ENCODE results near the gene C1QL3.

The C1QL3 gene

DNA sequence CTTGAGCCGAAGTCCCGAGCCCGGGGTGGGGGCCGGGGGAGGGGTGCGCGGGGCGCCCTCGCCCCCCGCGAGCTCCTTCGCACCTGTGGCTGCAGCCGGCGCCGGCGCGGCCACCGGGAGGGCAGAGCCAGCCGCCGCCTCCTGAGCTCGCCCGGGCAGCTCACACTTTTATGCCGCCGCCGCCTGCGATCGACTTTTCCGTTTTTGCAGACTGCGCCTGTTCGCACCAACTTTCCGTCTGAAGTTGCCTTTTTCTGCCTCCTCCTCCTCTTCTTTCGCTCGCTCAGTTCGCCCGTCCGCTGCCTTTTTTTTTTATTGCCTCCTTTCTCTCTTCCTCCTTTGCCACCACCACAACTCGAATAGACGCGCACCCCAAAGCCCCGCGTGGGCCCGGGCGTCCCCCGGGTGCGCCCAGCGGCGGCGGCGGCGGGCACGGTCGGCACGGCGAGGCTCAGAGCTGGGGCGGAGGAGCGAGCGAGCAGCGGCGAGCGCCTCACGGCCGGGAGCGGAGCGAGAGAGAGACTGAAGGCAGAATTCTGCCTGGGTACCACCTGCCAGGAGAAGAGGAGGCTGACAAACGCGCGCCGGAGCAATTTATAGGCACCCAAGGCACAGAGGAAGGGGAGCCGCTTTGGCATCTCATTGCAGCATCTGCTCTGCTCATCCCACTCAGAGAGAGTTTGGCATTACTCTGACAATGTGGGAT lies at the start of gene C1QL3:
C1QL3 (minus strand) TSS at position 569 of the 706 bp plus-strand sequence. CDS start 814 bp downstream, outside the sequence.
- intact Hi-C loops (cut with DNase I) = no loop called here
- DNase-seq = peak in 6 of 42 donors; percentile 4 to 33 (median 20)

DNA sequence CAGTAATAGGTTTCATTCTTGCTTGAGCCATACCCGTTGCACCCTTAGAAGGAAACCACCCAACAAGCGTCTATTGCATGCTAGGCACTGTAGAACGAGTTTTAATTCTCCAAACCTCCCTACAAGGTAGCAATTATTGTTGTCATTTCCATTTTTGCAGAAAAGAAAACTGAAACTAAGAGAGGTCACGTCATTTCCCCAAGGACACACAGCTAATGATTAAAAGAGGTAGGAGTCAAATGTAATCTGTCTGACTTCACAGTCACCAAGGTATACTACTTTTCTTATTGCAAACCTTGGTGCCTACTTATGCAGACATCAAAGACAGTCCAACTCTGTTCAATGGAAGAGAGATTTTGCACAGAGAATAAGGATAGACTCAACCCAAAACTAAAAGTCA lies 49.1 kb upstream of the C1QL3 start:
- intact Hi-C loops (cut with DNase I) = no loop called here
- DNase-seq = no peak

DNA sequence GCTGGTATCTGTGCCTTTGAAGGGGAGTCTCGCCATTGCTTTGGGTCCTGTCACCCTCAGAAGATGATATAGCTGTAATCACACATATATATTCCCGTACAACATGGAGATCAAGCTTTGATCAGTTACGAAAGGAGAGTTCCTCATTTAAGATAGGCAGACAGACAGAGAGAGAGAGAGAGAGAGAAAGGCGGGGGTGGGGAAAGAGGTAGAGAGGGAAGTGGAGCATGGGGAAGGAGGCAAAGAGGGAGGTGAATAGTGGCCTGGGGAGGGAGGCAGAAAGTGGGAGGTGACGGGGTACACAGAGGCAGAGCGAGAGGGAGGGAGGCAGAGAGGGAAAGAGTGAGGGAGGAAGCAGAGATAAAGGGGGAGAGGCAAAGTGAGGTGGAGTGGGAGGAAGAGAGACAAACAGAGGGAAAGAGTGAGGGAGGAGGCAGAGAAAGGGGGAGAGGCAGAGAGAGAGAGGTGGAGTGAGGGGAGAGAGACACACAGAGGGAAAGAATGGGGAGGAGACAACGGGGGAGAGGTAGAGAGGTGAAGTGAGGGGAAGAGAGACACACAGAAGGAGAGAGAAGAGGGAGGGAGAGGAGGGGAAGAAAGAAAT lies 44.6 kb upstream of the C1QL3 start:
- intact Hi-C loops (cut with DNase I) = no loop called here
- no peak for DNase-seq

DNA sequence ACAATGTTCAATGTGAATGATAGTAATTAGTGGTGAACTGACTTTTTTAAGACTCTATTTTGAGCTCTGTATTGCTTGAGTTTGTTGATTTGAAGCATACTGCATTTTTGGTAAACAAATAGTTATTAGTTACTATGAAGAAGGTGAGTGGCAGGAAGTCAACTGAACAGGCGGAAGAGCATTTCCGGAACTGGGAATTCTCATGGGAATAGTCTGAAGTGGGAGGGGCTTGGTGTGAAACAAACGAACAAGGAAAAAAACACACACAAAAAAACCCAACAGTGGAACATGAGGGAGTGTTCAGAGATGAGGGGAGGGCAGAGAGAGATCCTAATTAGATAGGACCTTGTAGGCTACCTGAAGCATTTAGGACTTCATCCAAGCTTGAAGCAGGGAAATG lies 43.9 kb upstream of the C1QL3 start:
- DNase-seq = no peak
- intact Hi-C loops (cut with DNase I) = no loop called here

DNA sequence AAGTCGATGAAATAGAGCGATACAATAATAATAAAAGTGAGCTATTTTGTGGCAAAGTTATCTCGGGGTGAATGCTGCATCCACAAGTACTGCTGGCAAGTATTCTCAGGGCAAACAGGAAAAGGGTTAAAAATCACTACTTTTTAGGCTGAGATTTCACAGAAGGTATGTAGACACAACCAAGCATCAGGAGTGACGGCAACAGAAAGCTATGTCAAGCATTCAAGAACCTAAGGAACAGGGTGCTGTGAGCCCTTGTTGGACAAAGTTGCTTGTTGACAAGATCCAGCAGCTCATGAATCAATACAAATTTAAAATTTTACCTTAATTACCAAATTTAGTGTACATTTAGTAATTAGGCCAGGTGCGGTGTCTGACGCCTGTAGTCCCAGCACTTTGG lies 41.2 kb upstream of the C1QL3 start:
- intact Hi-C loops (cut with DNase I) = no loop called here
- no peak for DNase-seq

DNA sequence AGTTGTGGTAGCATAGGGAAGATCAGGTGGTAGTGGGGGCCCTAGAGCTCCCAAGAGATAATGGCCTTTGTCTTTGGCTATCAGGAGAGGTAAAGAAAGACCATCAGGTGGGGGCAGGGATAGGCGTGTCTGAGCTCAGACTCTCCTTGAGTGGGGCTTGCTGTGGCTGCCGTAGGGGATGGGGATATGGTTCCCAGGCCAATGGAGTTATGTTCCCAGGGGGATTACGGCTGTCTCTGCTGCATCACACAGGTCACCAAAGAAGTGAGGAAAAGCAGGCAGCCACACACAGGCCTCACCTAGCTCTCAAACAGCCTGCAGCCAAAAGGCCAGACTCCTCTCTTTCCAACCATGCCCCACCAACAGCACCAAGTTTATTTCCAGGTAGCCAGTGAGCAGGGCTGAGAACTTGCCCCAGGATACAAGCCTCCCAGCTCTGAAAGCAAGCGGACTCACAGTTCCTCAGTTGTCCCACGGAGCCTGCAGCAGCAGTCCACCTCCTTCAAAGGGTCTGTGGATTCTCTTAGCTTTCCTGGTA lies 37.6 kb upstream of the C1QL3 start:
- DNase-seq = no peak
- intact Hi-C loops (cut with DNase I) = no loop called here

DNA sequence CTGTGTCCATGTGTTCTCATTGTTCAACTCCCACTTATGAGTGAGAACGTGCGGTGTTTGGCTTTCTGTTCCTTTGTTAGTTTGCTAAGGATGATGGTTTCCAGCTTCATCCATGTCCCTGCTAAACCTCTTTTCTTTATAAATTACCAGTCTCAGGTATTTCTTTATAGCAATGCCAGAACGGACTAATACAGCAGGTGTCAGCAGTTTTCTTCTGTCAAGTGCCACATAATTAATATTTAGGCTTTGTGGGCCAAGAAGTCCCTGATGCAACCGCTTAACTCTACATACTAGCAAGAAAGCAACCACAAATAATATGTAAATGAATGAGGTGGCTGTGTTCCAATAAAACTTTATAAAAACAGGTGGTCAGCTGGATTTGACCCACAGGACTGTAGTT lies 26.3 kb upstream of the C1QL3 start:
- DNase-seq = no peak
- intact Hi-C loops (cut with DNase I) = no loop called here

DNA sequence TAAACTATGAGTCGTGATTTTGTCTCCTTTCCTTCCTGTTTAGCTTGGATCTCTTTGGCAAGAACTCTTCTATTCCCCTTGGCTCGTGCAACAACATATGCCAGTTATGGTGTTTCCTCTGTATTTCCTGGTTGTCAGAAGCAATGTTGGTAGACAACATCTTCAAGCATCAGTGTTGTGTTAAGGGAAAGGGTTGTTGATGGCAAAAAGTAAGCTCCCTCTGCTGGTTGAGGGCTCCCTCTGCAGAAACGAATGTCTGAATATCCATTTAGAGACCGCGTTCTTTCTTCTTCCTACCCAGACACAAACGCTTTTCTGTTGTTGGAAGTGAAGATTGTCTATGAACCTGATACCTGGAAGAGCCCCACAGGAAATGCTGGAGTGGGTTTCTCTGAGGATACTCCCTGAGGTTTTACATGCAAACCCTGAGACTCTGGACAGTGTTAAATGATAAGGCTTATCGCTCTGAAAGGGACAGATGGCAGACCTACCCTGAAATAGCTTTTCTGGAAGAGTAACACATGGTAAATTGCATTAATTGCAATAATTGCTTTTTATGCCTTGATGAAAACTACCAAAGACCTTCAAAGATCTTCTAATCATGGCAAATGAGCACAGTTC lies 23.5 kb upstream of the C1QL3 start:
- peak in 2 of 42 donors; percentile 5 to 9 for DNase-seq
- intact Hi-C loops (cut with DNase I) = no loop called here

DNA sequence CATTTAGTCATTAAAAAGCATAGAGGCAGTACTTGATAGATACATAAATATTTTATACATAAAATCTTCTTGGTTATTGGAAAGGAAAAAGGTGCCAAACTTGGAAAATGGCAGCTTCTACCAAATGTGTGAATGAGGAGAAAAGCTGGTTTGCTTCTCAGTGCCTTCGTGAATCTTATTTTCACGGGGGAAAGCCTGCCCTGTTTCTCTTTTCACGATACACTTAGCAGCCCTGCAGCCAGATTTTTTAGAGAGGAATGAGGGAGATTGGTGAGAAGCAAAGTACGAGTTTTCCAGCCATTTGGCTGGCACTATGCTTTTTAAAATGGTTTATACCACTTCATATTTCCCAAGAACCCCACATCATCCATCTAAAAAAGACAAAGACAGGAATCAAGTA lies 22.9 kb upstream of the C1QL3 start:
- intact Hi-C loops (cut with DNase I) = no loop called here
- DNase-seq = no peak

DNA sequence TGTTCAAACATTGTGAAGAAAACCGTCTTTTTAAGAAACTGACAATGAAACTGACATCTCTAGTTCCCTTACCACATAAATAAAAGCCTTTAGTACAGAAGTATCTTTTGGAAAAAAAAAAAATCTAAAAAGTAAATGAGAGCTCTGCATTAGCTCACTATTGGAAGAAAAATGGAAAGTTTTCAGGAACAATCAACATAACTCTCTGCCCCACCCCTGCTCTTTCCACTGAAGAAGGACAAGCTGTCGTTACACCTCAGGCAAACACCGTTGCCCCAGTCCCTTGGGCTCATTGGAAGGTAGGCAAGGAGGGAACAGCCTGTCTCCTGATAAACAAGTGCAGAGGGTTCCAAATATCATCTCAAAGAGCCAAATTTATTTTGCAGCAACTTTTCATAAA lies 22.4 kb upstream of the C1QL3 start:
- no peak for DNase-seq
- intact Hi-C loops (cut with DNase I) = no loop called here

DNA sequence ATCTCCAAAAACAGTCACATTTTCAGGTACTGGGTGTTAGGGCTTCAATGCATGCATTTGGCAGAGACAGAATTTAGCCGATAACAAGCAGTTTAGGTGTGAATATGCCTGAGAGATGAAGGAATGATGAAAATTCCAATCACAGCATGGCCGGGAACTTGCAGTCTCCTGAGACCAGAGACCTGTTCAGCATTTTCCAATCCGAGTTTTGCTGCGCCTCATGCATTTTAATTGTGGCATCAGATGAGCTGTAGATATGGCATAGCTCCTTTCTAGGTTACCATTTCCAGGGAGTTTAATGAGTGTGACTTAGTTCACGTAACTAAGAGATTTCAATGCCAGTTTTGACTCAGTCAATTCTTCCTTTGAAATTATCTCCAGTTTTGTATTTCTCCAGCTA lies 14.5 kb upstream of the C1QL3 start:
- DNase-seq = no peak
- intact Hi-C loops (cut with DNase I) = no loop called here

DNA sequence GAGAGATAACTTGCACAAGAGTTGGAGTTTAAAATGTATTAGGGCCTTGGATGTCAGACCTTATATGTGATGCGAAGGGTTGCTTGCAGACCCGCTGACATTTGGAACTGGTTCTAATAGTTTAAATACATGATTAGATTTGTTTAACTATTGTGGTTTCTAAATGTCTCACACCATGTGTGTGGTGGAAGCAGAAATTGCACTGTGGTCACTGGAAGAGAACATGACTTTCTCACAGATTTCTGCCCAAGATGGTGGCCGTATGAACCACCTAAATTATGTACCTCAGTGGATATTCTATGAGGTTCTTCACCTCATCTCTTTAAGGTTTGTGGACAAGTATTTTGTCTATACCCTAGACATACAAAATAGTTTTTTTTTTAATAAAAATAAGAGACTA lies 8.2 kb upstream of the C1QL3 start:
- intact Hi-C loops (cut with DNase I) = no loop called here
- DNase-seq = no peak

DNA sequence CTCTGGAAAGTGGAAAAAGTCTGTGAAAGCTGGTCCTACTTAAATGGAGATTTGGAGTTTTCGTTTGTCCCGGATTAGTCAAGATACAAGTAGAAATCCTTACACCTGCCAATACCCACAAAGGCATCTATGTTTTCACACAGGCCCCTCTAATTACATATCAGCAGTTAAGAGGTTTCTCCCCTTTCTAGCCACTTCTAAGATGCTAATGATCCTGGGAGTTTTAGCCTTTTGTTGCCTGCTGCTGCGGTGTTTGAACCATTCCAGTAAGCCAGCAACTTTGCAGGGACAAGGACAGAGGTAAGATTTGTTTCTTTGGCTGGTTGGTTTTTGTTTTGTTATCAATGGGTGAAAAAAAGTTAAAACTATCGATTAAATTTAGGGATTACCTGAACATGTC lies 5.8 kb upstream of the C1QL3 start:
- no peak for DNase-seq
- intact Hi-C loops (cut with DNase I) = no loop called here

DNA sequence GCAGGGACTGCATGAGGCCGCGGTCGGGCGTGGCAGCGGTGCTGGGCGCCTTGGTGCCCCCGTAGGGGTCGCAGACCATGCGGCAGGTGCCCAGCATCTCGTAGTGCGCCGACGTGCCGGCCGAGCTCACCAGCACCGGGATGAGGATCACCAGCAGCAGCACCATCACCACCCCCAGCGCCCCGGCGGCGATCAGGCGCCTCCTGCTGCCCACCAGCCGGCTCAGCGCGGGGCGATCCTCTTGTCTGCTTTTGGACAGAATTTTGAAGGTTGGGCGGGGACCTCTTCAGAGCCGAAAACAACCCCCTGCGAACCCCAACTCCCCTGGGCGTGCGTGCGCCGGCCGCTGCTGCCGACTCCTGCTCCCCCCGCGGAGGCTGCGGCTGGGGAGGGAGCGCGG lies 779 bp downstream of the C1QL3 start:
- no peak for DNase-seq
- intact Hi-C loops (cut with DNase I) = no loop called here

DNA sequence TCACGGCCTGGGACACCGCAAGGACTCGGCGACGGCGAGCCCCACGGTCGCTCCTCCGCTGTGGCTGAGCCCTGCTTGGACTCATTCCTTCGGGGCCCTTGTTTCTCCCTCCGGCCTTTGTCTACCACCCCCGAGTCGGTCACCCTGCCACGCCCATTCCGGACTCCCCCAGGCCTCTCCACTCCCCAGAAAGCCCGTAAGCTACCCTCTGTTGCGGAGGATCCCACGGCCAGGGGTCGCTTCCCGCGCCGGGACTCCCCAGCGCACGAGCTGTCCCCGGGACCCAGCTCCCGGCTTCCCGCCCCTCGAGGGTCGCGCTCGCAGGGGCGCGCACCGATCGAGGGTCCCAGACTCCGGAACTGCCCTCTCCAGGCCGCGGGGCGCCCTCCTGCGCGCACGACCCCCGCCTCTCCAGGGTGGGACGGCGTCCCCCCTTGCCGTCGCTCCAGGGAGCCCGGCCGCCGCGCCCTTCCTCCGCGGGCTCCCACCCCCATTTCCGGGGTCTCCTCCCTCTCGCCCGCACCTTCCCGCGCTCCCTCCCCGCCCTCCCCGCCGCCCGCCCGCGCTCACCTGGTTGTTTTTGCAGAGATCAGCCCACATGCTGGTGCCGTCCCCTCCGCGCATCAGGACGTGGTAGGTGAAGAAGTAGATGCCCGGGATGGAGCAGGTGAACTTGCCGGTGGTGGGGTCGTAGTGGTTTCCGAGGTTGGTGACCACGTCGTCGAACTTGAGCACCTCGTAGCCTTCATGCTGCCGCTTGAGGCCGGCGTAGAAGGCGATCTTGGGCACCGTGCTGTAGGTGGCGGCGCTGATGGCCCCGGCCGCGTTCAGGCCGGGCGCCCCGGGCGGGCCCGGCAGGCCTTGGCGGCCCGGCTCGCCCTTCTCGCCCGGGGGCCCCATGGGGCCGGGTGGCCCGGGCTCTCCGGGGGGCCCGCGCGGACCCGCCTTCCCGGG lies 1.5 kb downstream of the C1QL3 start:
- intact Hi-C loops (cut with DNase I) = no loop called here
- DNase-seq = no peak

DNA sequence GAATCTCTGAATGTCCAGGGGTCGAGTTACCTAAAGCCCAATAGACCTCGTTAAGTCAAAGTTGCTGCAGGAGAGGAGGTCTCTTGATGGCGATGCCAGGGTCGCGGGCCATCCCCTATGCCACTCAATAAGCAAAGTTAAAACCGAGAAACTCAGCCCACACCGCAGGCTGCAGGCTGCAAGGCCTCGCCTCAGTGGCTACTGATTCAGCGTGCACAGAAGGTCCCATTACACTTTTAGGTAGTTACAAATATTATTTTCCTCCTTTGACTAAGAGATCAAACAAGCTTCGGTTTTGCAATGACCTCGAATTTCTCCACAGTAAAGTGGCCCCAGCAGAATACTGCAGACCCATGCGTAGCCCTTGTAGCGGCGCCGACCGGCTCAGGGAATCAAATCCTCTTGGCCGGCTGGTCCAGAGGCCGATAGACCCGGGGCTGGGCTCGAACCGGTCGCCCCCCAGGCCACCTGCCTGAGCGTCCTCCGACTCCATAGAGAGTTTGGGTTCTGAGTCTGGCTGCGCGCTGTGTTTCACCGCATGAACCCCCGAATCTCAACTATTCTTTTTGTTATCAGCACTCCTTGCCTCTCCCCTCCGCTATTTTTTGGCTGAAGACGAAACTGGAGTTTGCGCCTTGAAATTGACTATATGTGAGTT lies 2.3 kb downstream of the C1QL3 start:
- no peak for DNase-seq
- intact Hi-C loops (cut with DNase I) = no loop called here

DNA sequence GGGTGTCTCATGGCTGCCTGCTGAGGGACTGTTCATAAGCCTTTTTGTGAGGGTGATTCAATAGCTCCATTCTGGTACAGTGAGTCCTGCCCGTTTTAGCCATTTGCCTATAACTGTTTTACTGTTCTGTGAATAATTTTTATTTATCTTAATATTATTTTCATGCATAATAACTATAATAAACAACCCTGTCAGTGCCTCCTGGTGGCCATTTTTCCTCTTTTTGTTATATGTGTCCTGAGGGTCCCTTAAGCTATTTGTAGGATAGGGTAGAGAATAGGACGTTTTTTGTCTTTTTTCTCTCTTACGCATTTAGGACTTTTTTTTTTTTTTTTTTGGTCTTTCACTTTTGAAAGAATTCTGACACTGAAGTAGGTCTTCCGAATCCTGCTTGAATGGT lies 2.9 kb downstream of the C1QL3 start:
- DNase-seq = no peak
- intact Hi-C loops (cut with DNase I) = no loop called here

DNA sequence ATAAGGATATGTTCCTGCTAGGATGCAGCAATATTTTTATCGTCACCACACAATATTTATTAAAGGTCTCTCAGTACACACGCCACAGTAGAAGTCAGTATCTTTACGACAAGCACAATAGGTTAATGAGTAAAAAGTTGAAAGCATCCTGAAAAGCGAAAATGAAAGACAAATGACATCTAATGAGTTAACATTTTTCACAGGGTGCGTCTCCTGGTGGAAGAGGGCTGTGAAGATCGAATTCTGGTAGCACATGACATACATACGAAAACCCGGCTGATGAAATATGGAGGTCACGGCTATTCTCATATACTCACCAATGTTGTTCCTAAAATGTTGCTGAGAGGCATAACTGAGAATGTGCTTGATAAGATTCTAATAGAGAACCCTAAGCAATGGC lies 10.8 kb downstream of the C1QL3 start:
- no peak for DNase-seq
- intact Hi-C loops (cut with DNase I) = no loop called here

DNA sequence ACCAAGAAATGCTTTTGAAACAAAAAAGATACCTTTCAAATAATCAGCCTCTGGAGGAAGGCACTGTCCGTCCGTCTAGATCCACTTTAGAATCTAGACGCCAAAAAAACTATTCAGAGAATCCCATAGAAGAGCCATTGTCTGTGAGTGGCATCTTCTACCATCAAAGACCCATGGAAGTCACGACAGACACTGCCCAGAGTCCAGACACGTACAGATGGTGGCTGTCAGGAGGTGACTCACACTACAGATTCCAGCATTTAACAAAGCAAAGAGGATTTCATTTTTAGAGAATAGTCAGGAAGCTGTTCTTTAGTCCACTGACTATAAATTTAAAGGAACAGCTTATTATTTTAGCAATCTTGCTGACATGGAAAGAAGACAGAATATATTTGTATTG lies 11.7 kb downstream of the C1QL3 start:
- no peak for DNase-seq
- intact Hi-C loops (cut with DNase I) = no loop called here
